Ascending aorta (tissue), 2 donors: ENCODE data around the gene NEK11. TPM values are rescaled to one million over a fixed set of nuclear protein-coding genes. Genes with fewer than 3 reads are reported as not detected.

ENCODE experiments used
- DNase-seq, 2 donors: peaks; one replicate each; pipeline ENCODE4 v3.0.0-alpha.2; 2019; ENCODE audit warnings: low spot score in 2 of 2
- H3K27ac ChIP-seq, 2 donors: fragments of 200-600 bp; sonication (generic); one replicate each; pipeline ENCODE4 v1.5.1; 2016 to 2017; ENCODE audit warnings: mild to moderate bottlenecking in 1 of 2
- H3K27me3 ChIP-seq: fragments of 200-600 bp; sonication (generic); one replicate; pipeline ENCODE4 v1.5.1; 2017
- H3K36me3 ChIP-seq, 2 donors: fragments of 200-600 bp; sonication (generic); one replicate each; pipeline ENCODE4 v1.5.1; 2016
- H3K4me1 ChIP-seq, 2 donors: fragments of 200-600 bp; sonication (generic); one replicate each; pipeline ENCODE4 v1.5.1; 2016 to 2017; ENCODE audit warnings: mild to moderate bottlenecking in 1 of 2
- H3K4me3 ChIP-seq, 2 donors: fragments of 200-600 bp; sonication (generic); one replicate each; pipeline ENCODE4 v1.5.1; 2016 to 2017; ENCODE audit warnings: mild to moderate bottlenecking in 1 of 2
- H3K9me3 ChIP-seq, 2 donors: fragments of 200-600 bp; sonication (generic); one replicate each; pipeline ENCODE4 v1.5.1; 2016
- intact Hi-C: fragments of 100-400 bp; cut with DNase I; formaldehyde crosslinking; loops from one replicate; pipeline ENCODE4 v1.15.1; 2023
- total RNA-seq: library from RNA; depleted of rRNA; stranded (reverse); fragments of >200 nt; gene quantifications from one replicate; pipeline ENCODE4 v1.1.0, GENCODE V29; 2016
- TF ChIP-seq, protein P1 (sequence below), 3 experiments: fragments of 200-600 bp in 2 of 3; fragments of 450-650 bp in 1 of 3; sonication (generic) in 2 of 3; IDR thresholded peaks; one replicate each; pipeline ENCODE4 v1.5.1; 2016 to 2019; ENCODE audit warnings: antibody characterized with exemption in 3 of 3, mild to moderate bottlenecking in 1 of 3, moderate library complexity in 1 of 3

The NEK11 gene
- total RNA-seq, 1 donor from 2014 or later = 4.0 TPM

GRCh38 chr3:130992344-130992743, 34.3 kb upstream of the NEK11 start:
- Histone ChIP-seq H3K9me3 (no peaks in the 10 kb centered on the region), H3K36me3 (peaks cover 19 to 44% of the 10 kb centered on the region in 2 donors), H3K4me3 (no peak overlapping the region), H3K27ac (no peak overlapping the region), H3K27me3 (no peaks in the 10 kb centered on the region), H3K4me1 (no peaks in the 10 kb centered on the region)
- intact Hi-C loops = no loop called here
- no peak for DNase-seq
- TF ChIP-seq, protein P1, sequence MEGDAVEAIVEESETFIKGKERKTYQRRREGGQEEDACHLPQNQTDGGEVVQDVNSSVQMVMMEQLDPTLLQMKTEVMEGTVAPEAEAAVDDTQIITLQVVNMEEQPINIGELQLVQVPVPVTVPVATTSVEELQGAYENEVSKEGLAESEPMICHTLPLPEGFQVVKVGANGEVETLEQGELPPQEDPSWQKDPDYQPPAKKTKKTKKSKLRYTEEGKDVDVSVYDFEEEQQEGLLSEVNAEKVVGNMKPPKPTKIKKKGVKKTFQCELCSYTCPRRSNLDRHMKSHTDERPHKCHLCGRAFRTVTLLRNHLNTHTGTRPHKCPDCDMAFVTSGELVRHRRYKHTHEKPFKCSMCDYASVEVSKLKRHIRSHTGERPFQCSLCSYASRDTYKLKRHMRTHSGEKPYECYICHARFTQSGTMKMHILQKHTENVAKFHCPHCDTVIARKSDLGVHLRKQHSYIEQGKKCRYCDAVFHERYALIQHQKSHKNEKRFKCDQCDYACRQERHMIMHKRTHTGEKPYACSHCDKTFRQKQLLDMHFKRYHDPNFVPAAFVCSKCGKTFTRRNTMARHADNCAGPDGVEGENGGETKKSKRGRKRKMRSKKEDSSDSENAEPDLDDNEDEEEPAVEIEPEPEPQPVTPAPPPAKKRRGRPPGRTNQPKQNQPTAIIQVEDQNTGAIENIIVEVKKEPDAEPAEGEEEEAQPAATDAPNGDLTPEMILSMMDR (IDR thresholded peaks at IDR 0.05) = no peak

DNA sequence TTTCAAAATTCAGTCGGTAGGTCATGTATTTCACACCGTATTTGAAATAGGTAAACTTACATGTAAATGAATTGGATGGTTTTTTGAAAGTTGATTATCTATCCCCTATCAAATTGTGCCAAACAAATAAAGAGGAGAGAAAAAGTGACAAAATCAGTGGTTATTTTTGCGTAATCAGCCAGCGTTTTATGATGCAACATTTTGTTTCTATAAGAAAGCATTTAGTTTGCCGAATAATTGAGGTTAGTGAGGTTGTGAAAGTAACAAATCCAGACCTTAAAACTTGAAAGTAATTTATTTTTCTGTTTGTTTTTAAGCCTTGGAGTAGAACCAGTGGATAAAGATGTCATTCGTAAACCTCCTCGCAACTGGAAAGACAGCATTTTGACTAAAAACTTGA, 29.4 kb upstream of the NEK11 start:
- Histone ChIP-seq H3K36me3 (peaks cover 17 to 44% of the 10 kb centered on the region in 2 donors), H3K27me3 (no peaks in the 10 kb centered on the region), H3K4me3 (no peak overlapping the region), H3K4me1 (no peaks in the 10 kb centered on the region), H3K27ac (no peak overlapping the region), H3K9me3 (no peaks in the 10 kb centered on the region)
- TF ChIP-seq, protein P1 (IDR thresholded peaks at IDR 0.05) = no peak
- DNase-seq = no peak
- intact Hi-C loops = no loop called here

DNA sequence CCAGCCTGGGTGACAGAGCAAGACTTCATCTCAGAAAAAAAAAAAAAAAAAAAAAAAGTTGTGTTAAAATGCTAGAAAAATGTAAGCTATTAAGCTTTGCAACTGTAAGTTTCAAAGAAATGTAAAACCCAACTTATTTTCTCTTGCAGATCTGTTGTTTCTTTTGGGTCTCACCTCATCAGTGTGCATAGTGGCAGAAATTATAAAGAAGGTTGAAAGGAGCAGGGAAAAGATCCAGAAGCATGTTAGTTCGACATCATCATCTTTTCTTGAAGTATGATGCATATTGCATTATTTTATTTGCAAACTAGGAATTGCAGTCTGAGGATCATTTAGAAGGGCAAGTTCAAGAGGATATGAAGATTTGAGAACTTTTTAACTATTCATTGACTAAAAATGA, 25.6 kb upstream of the NEK11 start:
- intact Hi-C loops = no loop called here

GRCh38 chr3:131004603-131005002, 22.1 kb upstream of the NEK11 start:
- Histone ChIP-seq H3K27ac (no peak overlapping the region), H3K36me3 (peaks cover 10 to 45% of the 10 kb centered on the region in 2 donors), H3K4me1 (no peaks in the 10 kb centered on the region), H3K9me3 (no peaks in the 10 kb centered on the region), H3K27me3 (no peaks in the 10 kb centered on the region), H3K4me3 (no peak overlapping the region)
- intact Hi-C loops = no loop called here
- no peak for DNase-seq
- TF ChIP-seq, protein P1 (IDR thresholded peaks at IDR 0.05) = no peak

More for the DNA sequence above, 25.6 kb upstream of the NEK11 start:
- peaks cover 8 to 45% of the 10 kb centered on the region in 2 donors for H3K36me3 ChIP-seq
- H3K9me3 ChIP-seq = no peaks in the 10 kb centered on the region
- no peak for DNase-seq
- no peaks in the 10 kb centered on the region for H3K27me3 ChIP-seq
- H3K4me1 ChIP-seq = no peaks in the 10 kb centered on the region
- H3K27ac ChIP-seq = no peak overlapping the region
- no peak overlapping the region for H3K4me3 ChIP-seq
- TF ChIP-seq, protein P1 (IDR thresholded peaks at IDR 0.05) = no peak

DNA sequence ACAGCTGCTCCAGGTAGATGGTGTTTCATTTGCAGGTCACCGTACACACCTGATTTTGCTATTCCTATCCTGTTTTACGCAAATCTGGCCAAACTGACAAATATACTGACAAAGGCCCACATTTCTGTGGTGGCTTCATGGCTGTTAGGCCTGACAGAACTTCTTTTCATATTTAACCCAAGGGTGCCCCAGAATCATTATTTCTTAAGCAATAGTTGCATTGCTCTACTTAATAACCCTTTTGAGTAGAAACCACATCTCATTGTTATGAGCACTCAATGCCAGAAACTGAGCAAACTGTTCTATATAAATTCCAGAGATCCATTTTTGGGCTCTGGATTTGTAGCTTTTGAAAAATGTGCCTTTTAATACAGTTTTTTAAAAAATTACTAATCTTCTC, 19.4 kb upstream of the NEK11 start:
- H3K9me3 ChIP-seq = no peaks in the 10 kb centered on the region
- no peak overlapping the region for H3K4me3 ChIP-seq
- no peaks in the 10 kb centered on the region for H3K4me1 ChIP-seq
- no peak overlapping the region for H3K27ac ChIP-seq
- no peak for DNase-seq
- H3K27me3 ChIP-seq = no peaks in the 10 kb centered on the region
- peaks cover 17 to 60% of the 10 kb centered on the region in 2 donors for H3K36me3 ChIP-seq
- intact Hi-C loops = no loop called here
- TF ChIP-seq, protein P1 (IDR thresholded peaks at IDR 0.05) = no peak

- Histone ChIP-seq H3K9me3 (no peaks in the 10 kb centered on the region), H3K27me3 (no peaks in the 10 kb centered on the region), H3K4me3 (no peak overlapping the region), H3K36me3 (peaks cover 17 to 63% of the 10 kb centered on the region in 2 donors), H3K27ac (no peak overlapping the region), H3K4me1 (no peaks in the 10 kb centered on the region)
- TF ChIP-seq, protein P1 (IDR thresholded peaks at IDR 0.05) = no peak
- DNase-seq = no peak
- intact Hi-C loops = no loop called here
Observed at GRCh38 chr3:131007782-131008181, 18.9 kb upstream of the NEK11 start.
